HG03097 (cell line): ENCODE results near the gene POLH.
"Not testable (repeated sequence)": the region's sequence is repeated elsewhere in the genome, so short reads cannot be mapped to it uniquely, and the experiment has no call there.

Experiments
- ATAC-seq: cut with Tn5 transposase; IDR thresholded peaks from one replicate; pipeline ENCODE4 v1.9.1; 2021; ENCODE audit not compliant: unreplicated experiment, low FRiP score

The POLH gene

GRCh38 chr6:43575772-43576551, at the start of gene POLH, which contains the start of gene XPO5:
POLH (plus strand) TSS chr6:43576185; CDS start chr6:43582320, 6,135 bp downstream.
XPO5 (minus strand) TSS chr6:43576038; CDS start chr6:43575864, 174 bp downstream.
- peak; percentile 91 for ATAC-seq

DNA sequence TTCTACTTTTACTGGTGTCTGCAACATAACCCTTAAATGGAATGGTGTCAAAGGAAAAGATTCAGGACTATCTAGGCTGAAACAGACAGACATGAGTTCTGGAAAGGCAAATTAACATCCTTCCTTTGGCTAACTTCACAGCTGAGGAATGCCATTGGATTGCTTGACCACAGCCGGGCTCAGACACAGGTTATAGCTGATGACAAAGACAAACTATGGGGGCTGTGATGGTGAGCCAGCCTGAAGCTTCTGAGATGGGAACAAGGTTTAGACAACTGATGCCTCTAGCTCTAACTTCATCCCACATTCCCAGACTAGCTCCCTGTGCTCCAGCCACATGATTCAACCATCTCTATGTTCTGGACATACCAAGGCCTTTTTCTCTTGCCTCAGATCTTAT, 43.8 kb upstream of the POLH start:
- ATAC-seq, result no peak

DNA sequence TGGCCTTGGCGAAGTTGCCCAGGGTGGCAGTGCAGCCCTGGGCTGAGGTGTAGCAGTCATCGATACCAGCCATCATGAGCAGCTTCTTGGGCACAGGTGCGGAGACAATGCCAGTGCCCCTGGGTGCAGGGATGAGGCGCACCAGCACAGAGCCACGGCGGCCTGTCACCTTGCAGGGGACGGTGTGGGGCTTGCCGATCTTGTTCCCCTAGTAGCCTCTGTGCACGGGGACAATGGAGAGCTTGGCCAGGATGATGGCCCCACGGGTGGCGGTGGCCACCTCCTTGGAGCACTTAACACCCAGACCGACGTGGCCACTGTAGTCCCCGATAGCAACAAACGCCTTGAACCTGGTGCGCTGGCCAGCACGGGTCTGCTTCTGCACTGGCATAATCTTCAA, 37.0 kb upstream of the POLH start:
- not testable (repeated sequence) for ATAC-seq

DNA sequence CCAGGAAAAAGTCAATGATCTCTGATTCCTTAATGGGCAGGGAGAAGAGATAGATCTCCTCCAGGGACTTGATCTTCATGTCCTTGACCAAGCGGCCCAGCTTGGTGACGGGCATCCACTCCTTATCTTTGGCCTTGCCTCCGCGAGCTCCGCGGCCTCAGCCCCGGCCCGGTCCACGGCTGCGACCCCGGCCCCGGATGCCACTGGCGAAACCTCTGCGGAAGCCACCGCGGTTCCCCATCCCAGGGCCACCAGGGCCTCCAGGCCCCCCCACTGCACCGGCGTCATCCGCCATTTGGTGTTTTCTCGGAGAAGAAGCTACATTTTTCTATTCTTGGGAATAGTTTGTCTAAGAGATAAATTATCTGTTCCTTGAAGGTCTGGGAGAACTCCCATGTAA, 36.6 kb upstream of the POLH start:
- ATAC-seq, result not testable (repeated sequence)

GRCh38 chr6:43540507-43540906, 35.5 kb upstream of the POLH start:
- no peak for ATAC-seq

- ATAC-seq, result no peak
Measured at GRCh38 chr6:43541774-43542471, 34.1 kb upstream of the POLH start.

- no peak for ATAC-seq
Measured at GRCh38 chr6:43544461-43544860, 31.5 kb upstream of the POLH start.

DNA sequence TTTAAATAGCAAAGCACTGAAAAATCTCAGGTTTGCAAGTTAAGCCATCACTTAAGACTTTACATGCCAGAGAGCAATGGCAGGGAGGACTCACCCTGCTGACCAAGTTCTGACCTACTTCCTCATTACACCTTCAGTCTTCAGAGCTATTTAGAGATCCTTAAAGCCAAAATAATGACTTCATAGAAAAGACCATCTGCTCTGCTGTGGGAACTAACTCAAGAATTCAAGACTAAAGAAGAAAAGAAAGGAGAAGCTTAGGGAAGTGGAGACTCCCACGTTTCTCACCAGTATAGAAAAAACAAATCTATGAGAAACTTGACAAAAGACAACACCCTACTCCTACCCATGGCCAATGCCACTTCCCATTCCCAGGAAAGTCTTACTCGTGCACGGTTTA, 28.8 kb upstream of the POLH start:
- ATAC-seq, result no peak

GRCh38 chr6:43557620-43558019, 18.4 kb upstream of the POLH start:
- not testable (repeated sequence) for ATAC-seq

DNA sequence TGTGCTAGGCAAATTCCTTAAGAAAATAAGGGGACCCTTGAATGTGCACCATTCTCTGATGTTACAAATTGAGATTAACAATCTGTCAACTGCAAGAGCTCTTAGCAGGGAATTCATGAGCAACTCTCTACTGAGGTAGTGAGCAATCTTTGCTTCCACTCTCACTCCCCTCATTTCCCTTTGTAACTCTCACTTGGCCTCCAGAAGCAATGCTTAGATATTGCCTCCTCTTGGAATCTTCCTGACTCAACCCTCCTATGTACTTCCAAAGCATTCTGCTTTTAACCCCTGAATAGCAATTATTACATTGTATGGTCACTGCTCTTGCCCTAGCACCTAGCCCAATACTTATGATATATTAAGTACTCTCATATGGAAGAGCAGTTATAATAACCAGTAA, 16.7 kb upstream of the POLH start:
- no peak for ATAC-seq

GRCh38 chr6:43570876-43571441, 5.0 kb upstream of the POLH start:
- ATAC-seq, result no peak

GRCh38 chr6:43572015-43572414, 4.0 kb upstream of the POLH start:
- ATAC-seq, result no peak

GRCh38 chr6:43575105-43575771, 747 bp upstream of the POLH start:
- ATAC-seq, result peak; percentile 23

DNA sequence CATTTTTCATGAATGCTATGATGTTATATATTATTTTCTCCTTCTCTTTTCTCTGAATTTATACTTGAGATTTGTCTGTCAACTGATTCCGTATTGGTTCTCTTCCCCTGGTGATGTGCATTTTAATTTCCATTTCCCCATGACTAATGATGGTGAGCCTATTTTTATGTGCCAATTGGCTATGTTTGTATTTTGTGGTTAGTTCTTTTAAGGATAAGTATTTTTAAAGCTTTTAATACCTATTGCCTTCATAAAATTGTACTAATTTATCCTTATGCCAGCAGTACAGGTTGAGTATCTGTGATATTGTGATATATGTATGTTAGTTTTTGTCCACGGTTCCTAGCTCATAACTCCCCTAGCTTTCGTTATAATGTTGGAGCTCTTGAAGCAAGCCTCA, 2.8 kb downstream of the POLH start:
- no peak for ATAC-seq

DNA sequence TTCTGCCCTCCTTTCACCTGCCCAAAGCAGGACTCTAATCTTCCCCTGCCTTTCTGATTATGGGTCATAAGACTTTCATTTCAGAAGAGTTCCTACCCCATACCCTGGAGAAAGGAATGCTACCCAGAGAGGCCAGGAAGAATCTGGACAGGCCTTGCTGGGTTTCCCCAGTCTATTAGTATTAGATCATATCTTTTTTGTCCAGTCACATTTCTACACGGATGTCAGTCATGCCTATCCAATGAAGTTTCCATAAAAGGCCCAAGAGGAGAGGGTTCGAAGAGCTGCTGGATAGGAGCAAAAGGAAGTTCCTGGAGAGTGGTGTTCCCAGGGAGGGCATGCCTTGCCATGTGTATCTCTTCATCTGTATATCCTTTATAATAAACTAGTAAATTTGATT, 3.2 kb downstream of the POLH start:
- ATAC-seq, result no peak

GRCh38 chr6:43582911-43583310, 6.9 kb downstream of the POLH start:
- ATAC-seq, result no peak

DNA sequence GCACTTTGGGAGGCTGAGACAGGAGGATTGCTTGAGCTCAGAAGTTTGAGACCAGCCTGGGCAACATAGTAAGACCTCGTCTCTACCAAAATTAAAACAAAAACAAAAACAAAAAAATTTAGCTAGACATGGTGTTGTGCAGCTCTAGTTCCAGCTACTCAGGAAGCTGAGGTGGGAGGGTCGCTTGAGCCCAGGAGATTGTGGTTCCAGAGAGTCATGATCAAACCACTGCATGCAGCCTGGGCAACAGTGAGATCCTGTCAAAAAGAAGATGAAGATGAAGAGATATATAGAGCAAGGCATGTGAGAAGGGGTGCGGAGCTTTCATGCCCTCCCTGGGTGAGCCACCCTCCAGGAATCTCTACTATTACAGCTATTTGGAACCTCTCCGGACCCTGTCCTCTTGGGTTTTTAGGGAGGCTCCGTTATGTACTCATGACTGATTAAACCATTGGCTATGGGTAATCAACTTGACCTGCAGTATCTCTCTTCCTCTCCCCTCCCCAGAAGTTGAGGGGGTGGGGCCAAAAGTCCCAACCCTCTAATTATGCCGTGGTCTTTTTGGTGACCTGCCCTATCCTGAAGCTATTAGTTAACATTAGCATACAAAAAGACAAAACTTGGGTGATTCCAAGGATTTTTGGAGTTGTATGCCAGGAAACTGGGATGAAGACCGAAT, 9.0 kb downstream of the POLH start:
- no peak for ATAC-seq

GRCh38 chr6:43588194-43588593, 12.2 kb downstream of the POLH start:
- no peak for ATAC-seq

GRCh38 chr6:43589564-43589963, 13.6 kb downstream of the POLH start:
- not testable (repeated sequence) for ATAC-seq

- ATAC-seq, result no peak
Measured at GRCh38 chr6:43593938-43594337, 18.0 kb downstream of the POLH start.

DNA sequence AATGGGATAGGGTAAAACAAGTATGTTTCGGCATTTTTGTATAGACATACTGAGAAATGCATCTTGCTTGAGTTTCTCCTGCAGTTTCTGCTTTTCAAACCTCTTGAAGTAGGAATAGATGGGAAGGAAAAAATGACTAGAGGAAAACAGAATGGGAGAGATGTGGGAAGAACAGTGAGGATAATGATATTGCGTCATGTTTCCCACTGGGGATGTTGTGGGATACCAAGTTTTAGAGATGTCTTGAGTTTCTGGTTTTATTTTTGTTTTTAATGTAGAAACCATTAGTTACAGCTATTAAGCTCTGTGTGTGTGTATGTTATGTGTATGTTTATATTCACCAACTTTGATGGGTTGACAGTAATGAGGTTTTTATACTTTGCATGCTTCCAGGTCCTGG, 24.6 kb downstream of the POLH start:
- no peak for ATAC-seq
